Activated B cell treated with CpG ODN at 0.5 μM for 24 hours (primary cell): ENCODE data around the gene ECM1. TPM values are rescaled to one million over a fixed set of nuclear protein-coding genes. Genes with fewer than 3 reads are reported as not detected.

ENCODE experiments used
- ATAC-seq: fragments of 200-7000 bp; cut with Tn5 transposase; one replicate; pipeline ENCODE4 v1.10.0; 2021; ENCODE audit warnings: low read depth, mild to moderate bottlenecking, moderate library complexity
- CTCF ChIA-PET: fragments of 350-600 bp; sonication (Branson Sonifier 250); formaldehyde crosslinking; loops from one replicate; lab custom pipeline; 2021; ENCODE audit warnings: antibody characterized with exemption; lab: Charles Lee
- POLR2A ChIA-PET: fragments of 350-600 bp; sonication (Branson Sonifier 250); formaldehyde crosslinking; loops from one replicate; lab custom pipeline; 2021; ENCODE audit warnings: antibody characterized with exemption; lab: Charles Lee
- DNase-seq: peaks from one replicate; pipeline ENCODE4 v3.0.0; 2022
- H3K27ac Mint-ChIP-seq: one replicate; pipeline ENCODE4 v1.8.0; 2020; ENCODE audit warnings: mixed read lengths
- H3K27me3 Mint-ChIP-seq: one replicate; pipeline ENCODE4 v1.8.0; 2021; ENCODE audit warnings: mixed read lengths
- H3K36me3 Mint-ChIP-seq: one replicate; pipeline ENCODE4 v1.8.0; 2021; ENCODE audit warnings: low read depth, mixed read lengths
- H3K4me1 Mint-ChIP-seq: one replicate; pipeline ENCODE4 v1.8.0; 2021; ENCODE audit warnings: mixed read lengths
- H3K4me3 Mint-ChIP-seq: one replicate; pipeline ENCODE4 v1.8.0; 2020; ENCODE audit warnings: mild to moderate bottlenecking, mixed read lengths
- H3K9me3 Mint-ChIP-seq: one replicate; pipeline ENCODE4 v1.8.0; 2020; ENCODE audit warnings: mixed read lengths
- intact Hi-C: fragments of 100-400 bp; cut with micrococcal nuclease; formaldehyde crosslinking; loops from one replicate; pipeline ENCODE4 v1.15.1; 2024
- total RNA-seq: library from RNA; stranded (reverse); gene quantifications from 2 replicates; pipeline ENCODE4 v1.2.3, GENCODE V29; 2022
- TF ChIP-seq, protein P1 (sequence below): fragments of 200-600 bp; IDR thresholded peaks from one replicate; pipeline ENCODE4 v1.8.0; 2022; ENCODE audit warnings: antibody characterized with exemption, mild to moderate bottlenecking

ECM1 gene
- total RNA-seq, 1 donor from 2014 or later = 2.1 TPM

DNA sequence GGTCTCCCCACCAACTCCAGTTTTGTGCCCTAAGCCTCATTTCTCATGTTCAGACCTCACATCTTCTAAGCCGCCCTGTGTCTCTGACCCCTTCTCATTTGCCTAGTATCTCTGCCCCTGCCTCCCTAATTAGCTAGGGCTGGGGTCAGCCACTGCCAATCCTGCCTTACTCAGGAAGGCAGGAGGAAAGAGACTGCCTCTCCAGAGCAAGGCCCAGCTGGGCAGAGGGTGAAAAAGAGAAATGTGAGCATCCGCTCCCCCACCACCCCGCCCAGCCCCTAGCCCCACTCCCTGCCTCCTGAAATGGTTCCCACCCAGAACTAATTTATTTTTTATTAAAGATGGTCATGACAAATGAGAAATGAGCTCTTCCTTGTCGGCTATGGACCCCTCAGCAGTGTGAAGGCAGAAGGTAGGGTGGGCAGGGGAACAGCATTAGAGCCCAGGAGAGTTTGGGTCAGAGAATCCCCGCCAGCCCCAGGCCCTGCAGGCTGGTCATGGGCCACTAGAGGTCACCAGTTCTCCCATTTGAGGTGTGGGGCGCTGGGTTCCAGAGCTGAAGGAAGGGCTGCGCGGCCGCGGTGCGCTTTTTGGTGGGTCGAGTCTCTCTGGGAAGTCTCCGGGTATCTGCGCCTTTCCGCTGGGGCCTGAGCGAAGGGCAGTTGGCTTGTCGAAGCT, 52.8 kb downstream of the ECM1 start:
- ATAC-seq (peak; percentile 29), DNase-seq (peak; percentile 79)
- CTCF ChIA-PET = interaction anchor here (0.6 to 13.3 kb wide), 35 partner anchors 10 to 446 kb away, joined by 3 to 358 read pairs (median 4); partner anchors contain the start of genes CTSS, ENSA, FALEC and GOLPH3L
- POLR2A ChIA-PET = interaction anchor here (0.5 to 14.0 kb wide), 13 partner anchors 8 to 265 kb away, joined by 3 to 1106 read pairs (median 6); partner anchors contain the start of genes ADAMTSL4, ENSA, FALEC and GOLPH3L
- Mint-ChIP-seq H3K4me1 (peaks cover 50% of the 10 kb centered on the region), H3K4me3 (peak overlapping the region; percentile 96), H3K36me3 (no peaks in the 10 kb centered on the region), H3K9me3 (no peaks in the 10 kb centered on the region), H3K27ac (peak overlapping the region; percentile 98), H3K27me3 (no peaks in the 10 kb centered on the region)
- intact Hi-C loops = loop anchor here (1.0 to 10.0 kb wide), 7 partner anchors 43 to 447 kb away; partner anchors contain the start of genes CTSS, ENSA, FALEC and GOLPH3L
- TF ChIP-seq, protein P1, sequence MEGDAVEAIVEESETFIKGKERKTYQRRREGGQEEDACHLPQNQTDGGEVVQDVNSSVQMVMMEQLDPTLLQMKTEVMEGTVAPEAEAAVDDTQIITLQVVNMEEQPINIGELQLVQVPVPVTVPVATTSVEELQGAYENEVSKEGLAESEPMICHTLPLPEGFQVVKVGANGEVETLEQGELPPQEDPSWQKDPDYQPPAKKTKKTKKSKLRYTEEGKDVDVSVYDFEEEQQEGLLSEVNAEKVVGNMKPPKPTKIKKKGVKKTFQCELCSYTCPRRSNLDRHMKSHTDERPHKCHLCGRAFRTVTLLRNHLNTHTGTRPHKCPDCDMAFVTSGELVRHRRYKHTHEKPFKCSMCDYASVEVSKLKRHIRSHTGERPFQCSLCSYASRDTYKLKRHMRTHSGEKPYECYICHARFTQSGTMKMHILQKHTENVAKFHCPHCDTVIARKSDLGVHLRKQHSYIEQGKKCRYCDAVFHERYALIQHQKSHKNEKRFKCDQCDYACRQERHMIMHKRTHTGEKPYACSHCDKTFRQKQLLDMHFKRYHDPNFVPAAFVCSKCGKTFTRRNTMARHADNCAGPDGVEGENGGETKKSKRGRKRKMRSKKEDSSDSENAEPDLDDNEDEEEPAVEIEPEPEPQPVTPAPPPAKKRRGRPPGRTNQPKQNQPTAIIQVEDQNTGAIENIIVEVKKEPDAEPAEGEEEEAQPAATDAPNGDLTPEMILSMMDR = no peak

DNA sequence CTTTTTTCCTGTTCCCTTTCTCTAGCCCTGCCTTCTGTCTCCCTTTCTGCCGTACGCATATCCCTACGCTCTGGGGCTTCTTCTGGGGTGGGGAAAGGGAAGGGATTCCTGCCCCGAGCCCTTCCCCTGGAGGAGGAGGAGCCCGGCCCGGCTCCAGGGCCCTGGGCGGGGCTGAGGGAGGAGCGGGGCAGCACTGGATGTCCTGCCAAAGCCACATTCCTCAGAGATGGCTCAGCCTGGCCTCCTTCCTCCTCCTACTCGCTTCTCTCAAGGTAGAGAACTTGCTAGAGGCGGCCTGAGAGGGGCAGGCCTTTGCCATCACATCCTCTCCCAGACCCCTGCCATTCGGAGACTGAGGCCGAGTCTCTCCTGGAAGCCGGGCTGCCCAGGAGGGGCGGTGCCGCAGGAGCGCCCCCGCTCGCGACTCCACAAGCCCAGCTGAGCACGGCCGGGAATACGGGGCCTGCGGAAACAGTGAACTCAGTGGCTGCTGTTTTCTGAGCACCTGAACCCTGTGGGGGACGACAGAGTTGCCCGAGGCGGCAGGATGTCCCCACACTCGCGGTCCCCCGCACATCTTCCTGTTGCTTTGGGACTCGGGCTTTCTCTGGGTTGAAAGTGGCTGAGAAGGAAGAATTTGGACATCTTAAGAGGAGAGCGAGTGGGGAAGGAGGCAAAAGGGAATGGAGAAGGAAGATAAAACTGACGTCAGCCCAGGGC, 53.5 kb downstream of the ECM1 start:
- ChIA-PET CTCF (interaction anchor here (0.7 to 13.3 kb wide), 27 partner anchors 9 to 435 kb away, joined by 3 to 358 read pairs (median 5); partner anchors contain the start of genes ENSA, FALEC, GOLPH3L and MCL1), POLR2A (interaction anchor here (0.5 to 14.0 kb wide), 21 partner anchors 8 to 675 kb away, joined by 3 to 1106 read pairs (median 5); partner anchors contain the start of genes ADAMTSL4, ENSA, FALEC and GOLPH3L)
- DNase-seq = no peak
- Mint-ChIP-seq H3K27me3 (no peaks in the 10 kb centered on the region), H3K9me3 (no peaks in the 10 kb centered on the region), H3K27ac (peak overlapping the region; percentile 98), H3K4me3 (peak overlapping the region; percentile 96), H3K36me3 (no peaks in the 10 kb centered on the region), H3K4me1 (peaks cover 57% of the 10 kb centered on the region)
- TF ChIP-seq, protein P1 = no peak
- intact Hi-C loops = loop anchor here (1.0 to 10.0 kb wide), 6 partner anchors 44 to 446 kb away; partner anchors contain the start of genes CTSS, ENSA, FALEC and GOLPH3L
- peak; percentile 8 for ATAC-seq

DNA sequence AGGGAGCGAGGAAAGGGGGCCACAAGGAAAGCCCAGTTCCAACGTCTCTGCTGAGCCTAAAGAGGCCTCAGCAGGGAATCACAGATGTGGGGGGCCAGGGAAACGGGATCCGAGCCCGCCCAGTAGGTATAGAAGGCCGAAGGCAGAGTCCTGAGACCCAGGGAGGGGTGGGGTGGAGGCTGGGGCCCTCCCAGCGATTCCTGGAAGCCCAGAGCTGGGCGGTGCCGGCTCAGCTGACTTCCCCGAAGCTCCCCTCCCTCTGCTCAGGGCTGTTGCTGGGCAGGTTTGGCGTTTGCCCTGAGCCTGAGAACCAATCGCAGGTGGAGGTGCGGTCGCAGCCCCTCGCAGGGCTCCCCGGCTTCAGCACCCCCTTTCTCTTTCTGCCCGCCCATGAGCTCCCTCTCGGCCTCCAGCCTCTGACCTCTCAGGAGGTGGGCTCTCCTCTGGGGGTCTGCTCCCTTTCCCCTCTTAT, 54.1 kb downstream of the ECM1 start:
- POLR2A ChIA-PET = interaction anchor here (0.6 to 14.0 kb wide), 16 partner anchors 14 to 675 kb away, joined by 3 to 1106 read pairs (median 5); partner anchors contain the start of genes ENSA, FALEC, GOLPH3L and MCL1
- Mint-ChIP-seq H3K36me3 (no peaks in the 10 kb centered on the region), H3K4me3 (peak overlapping the region; percentile 96), H3K27ac (peak overlapping the region; percentile 98), H3K9me3 (no peaks in the 10 kb centered on the region), H3K27me3 (no peaks in the 10 kb centered on the region), H3K4me1 (peaks cover 63% of the 10 kb centered on the region)
- TF ChIP-seq, protein P1 = no peak
- intact Hi-C loops = loop anchor here (1.0 to 10.0 kb wide), 10 partner anchors 17 to 445 kb away; partner anchors contain the start of genes ARNT, CTSS, ENSA and FALEC
- CTCF ChIA-PET = interaction anchor here (0.9 to 13.3 kb wide), 9 partner anchors 9 to 306 kb away, joined by 3 to 358 read pairs (median 8); partner anchors contain the start of genes ENSA and MCL1
- peak; percentile 79 for DNase-seq
- peak; percentile 43 for ATAC-seq

DNA sequence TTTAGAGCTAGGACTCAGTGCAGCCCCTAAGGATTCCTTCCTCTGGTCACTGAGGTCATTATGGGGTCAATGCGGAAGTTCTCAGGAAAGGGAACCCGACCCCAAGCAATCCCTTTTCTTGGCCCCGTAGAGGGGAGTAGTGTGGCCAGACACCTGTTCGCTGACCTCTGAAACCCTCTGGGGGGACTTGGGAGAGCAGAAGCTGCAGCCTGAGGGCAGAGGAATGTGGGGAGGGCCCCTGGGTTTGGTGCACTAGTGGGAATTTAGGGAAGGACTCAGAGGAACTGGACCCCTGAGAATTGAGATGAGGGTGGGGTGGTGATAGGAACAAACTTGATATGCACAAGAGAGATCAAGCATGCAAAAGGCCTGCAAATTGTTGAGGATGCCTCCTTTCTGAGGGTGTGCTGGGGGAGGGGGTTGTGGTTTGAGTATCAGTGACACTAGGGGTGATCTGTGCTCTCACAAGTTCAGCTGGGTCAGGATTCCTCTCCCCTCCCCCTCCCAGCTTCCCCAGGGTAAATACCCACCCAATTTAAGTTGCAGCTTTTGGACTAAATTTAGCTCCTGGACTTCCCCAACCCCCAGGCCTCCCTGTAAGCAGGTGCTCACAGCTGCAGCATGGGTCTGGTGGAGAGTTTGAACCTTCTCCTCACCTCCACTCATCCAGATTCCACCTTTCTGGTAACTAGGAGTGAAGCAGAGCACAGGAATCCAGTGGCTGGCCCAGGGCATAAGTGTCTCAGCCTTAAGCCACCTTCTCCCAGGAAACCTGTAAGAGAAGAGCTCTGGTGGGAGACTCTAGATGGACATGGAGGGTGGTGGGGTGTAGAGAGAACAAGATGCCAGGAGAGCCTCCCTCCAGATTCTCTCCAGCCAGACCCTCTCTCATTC, 54.8 kb downstream of the ECM1 start:
- intact Hi-C loops = loop anchor here (1.0 to 10.0 kb wide), 8 partner anchors 11 to 445 kb away; partner anchors contain the start of genes ARNT, CTSS, FALEC and MCL1
- peaks cover 2% of the 10 kb centered on the region for H3K36me3 Mint-ChIP-seq
- H3K27ac Mint-ChIP-seq = peak overlapping the region; percentile 98
- ATAC-seq (peak; percentile 63), DNase-seq (peak; percentile 69)
- H3K4me3 Mint-ChIP-seq = peak overlapping the region; percentile 96
- H3K4me1 Mint-ChIP-seq = peaks cover 70% of the 10 kb centered on the region
- H3K9me3 Mint-ChIP-seq = no peaks in the 10 kb centered on the region
- TF ChIP-seq, protein P1 = no peak
- ChIA-PET CTCF (interaction anchor here (0.9 to 13.3 kb wide), 11 partner anchors 8 to 416 kb away, joined by 3 to 358 read pairs (median 5); partner anchors contain the start of genes ENSA, GOLPH3L and MCL1), POLR2A (interaction anchor here (0.6 to 14.0 kb wide), 24 partner anchors 14 to 1200 kb away, joined by 3 to 1106 read pairs (median 4); partner anchors contain the start of genes CTSS, ENSA, FALEC and GOLPH3L)
- no peaks in the 10 kb centered on the region for H3K27me3 Mint-ChIP-seq
